ENCODE data around the gene CHST11.

GRCh38 chr12:104743202-104743580 lies 286.4 kb downstream of the CHST11 start:
- TF ChIP-seq CTCF (IDR thresholded peaks at IDR 0.05; ENCODE audit: low read depth, low read length, missing input control) (no peak), EGR1 (IDR thresholded peaks at IDR 0.05; ENCODE audit: low read depth in 2 of 2) (no peak), RXRA (IDR thresholded peaks at IDR 0.05) (no peak), FOXA2 (IDR thresholded peaks at IDR 0.05) (no peak), MAX (IDR thresholded peaks at IDR 0.05) (no peak), ZBTB33 (IDR thresholded peaks at IDR 0.05) (no peak), REST (IDR thresholded peaks at IDR 0.05) (no peak)

Measured in liver (tissue), 3 donors.